Endometrium (tissue), 2 donors: ENCODE measurements around the gene DYSF.
"Not testable (repeated sequence)": the region's sequence is repeated elsewhere in the genome, so short reads cannot be mapped to it uniquely, and the experiment has no call there.

ENCODE experiments used
- FAIRE-seq: peaks from 2 replicates; lab custom pipeline; 2012; peaks lifted over from hg19 to GRCh38; lab: Jason Lieb, UNC
- donor health status: control.
- donor health status: control.

Gene DYSF

DNA sequence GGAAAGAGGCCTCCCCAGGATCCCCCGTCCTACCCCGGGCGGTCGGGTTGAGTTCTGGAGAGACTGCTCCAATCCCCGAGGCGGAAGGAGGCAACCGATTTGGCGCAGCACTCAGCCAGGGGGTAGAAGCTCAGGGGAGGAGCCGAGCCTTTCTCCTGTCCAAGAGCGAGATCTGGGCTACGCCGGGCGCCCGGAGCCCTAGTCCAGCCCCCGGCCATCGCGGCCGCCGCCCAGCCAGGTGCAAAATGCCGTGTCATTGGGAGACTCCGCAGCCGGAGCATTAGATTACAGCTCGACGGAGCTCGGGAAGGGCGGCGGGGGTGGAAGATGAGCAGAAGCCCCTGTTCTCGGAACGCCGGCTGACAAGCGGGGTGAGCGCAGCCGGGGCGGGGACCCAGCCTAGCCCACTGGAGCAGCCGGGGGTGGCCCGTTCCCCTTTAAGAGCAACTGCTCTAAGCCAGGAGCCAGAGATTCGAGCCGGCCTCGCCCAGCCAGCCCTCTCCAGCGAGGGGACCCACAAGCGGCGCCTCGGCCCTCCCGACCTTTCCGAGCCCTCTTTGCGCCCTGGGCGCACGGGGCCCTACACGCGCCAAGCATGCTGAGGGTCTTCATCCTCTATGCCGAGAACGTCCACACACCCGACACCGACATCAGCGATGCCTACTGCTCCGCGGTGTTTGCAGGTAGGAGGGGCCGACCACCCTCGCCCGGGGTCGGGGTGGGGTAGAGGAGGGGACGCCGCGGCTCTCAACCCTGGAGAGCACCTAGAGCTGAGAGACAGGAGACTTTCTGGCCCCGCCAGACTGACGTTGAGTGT is at the start of gene DYSF:
TSS of gene DYSF (plus strand) at position 158 of the 817 bp plus-strand sequence.
- FAIRE-seq, result no peak

DNA sequence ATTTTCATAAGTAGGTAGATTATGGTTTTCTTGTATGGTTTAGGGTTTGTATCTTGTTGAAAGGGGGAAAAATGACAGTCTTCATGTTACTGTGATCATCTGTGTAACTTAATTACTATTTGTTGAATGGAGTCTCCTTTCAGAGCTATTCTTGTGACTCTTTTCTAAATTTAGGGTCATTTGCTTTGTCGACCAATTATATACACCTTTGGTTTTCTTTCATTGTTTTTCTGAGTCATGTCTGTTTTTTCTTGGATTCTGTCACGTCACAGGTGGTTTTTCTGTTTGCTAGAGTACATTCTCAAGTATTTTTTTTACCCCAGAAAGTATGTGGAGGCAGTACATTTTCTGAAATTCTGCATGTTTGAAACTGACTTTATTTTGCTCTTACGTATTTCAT is 43.8 kb upstream of the DYSF start:
- FAIRE-seq, result no peak

DNA sequence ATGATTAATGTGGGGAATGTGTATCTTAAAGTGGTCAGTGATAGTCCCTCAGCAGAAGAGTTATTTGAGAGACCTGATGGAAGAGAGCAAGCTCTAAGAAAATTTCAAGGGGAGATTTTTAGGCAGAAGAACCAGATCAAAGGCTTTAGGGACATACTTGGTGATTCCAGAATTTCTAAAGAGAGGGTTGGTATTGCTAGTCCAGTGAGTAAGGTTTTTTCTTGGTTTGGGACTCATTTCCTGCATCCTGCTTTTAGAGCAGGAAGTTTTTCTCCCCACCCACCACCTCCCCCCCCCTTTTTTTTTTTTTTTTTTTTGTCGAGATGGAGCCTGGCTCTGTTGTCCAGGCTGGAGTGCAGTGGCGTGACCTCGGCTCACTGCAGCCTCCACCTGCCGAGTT is 42.7 kb upstream of the DYSF start:
- no peak for FAIRE-seq

DNA sequence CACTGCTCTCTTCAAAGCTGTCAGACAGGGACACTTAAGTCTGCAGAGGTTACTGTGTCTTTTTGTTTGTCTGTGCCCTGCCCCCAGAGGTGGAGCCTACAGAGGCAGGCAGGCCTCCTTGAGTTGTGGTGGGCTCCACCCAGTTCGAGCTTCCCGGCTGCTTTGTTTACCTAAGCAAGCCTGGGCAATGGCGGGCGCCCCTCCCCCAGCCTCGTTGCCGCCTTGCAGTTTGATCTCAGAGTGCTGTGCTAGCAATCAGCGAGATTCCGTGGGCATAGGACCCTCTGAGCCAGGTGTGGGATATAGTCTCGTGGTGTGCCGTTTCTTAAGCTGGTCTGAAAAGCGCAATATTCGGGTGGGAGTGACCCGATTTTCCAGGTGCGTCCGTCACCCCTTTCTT is 36.5 kb upstream of the DYSF start:
- FAIRE-seq, result not testable (repeated sequence)

DNA sequence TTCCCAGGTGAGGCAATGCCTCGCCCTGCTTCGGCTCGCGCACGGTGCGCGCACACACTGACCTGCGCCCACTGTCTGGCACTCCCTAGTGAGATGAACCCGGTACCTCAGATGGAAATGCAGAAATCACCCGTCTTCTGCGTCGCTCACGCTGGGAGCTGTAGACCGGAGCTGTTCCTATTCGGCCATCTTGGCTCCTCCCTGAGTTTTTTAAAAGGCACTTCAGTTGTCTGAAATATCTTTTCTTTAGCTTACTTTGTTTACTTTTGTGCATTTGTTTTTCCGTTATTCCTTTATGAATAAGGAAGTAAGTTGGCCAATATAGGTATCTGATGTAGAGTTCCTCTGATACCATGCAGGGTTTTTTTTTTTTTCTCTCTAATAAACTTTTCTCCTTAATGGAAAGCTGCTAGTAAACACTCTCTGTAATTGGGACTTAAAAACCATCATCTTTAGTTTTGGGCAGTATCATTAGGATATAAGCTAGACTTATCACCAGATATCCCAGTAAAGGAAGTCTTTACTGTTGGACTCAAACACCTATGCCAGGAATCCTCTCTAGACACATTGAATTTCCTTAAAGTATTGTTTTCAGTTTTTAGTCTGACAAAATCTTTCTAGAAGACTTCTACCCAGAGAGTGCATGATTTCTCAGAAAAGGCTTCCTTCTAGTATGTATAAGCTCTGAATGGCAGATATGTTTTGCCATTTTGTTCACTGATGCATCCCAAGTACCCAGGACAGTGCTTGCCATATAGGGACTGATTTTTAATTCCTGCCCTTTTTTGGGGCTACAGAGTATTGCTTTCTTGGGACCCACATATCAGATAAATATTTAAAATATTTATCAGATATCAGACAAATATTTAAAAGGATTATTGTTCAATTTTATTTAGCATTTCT is 35.8 kb upstream of the DYSF start:
- no peak for FAIRE-seq

DNA sequence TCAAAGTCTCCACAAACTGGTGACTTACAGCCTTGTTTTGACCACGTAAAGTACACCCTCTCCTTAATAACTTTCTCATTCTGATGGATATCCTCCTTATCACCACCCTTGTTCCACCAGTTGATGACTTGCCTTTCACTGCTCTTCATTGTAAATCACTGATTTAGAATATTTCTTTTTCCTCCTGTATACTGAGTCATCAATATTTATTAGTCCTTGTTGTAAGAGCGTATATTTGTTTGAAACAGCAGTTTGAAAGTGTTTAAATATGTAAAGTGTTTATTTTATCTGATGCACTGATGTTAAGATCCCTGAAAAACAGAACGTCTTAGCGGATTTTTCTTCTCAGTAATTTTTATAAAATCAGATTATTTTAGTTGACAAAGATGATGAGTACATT is 34.2 kb upstream of the DYSF start:
- FAIRE-seq, result peak; percentile 53

DNA sequence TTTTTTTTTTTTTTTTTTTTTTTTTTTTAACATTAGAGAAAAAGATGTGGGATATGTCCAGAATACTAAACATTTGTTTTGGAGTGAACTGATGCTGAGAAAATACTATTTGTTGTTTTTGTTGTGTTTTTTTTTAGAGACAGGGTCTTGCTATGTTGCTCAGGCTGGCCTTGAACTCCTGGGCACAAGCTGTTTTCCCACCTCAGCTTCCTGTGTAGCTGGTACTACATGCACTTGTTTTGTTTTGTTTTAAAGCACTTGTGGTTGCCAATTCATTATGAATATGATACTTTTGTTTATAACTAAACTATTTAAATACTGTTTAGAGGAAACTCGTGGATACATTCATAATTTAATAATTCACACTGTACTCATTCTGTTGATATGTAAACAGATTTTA is 33.4 kb upstream of the DYSF start:
- FAIRE-seq, result no peak

DNA sequence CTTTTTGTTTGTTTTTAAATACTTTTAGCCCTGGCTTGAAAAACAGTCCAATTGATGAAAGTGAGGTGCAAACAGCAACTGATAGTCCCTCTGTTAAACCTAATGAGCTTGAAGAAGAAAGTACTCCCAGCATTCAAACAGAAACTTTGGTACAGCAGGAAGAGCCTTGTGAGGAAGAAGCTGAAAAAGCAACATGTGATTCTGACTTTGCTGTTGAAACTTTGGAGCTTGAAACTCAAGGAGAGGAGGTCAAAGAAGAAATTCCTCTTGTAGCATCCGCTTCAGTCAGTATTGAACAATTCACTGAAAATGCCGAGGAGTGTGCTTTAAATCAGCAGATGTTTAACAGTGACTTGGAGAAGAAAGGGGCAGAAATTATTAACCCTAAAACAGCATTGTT is 30.6 kb upstream of the DYSF start:
- no peak for FAIRE-seq

DNA sequence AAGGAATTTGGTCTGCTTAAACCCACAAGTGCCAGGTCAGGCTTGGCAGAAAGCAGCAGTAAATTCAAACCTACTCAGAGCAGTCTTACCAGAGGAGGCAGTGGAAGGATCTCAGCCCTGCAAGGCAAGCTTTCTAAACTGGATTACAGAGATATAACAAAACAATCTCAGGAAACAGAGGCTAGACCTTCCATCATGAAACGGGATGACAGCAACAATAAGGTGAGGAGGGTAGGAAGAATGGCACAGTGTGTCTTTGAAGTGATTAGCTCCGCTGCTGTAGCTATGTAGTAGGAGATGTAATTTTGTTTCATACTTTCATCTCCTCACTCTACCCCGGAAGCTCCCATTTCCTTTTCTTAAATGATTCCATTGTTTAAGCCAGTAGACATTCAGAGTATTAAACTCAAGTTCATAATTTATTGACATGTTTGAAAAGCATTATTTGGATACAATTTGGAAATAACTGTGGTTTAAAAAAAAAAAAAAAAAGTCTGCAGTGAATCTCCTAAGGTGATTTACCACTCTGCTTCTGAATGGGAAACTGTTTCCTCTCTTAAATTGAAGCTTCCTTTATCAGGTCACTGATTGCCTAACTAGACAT is 29.4 kb upstream of the DYSF start:
- no peak for FAIRE-seq

DNA sequence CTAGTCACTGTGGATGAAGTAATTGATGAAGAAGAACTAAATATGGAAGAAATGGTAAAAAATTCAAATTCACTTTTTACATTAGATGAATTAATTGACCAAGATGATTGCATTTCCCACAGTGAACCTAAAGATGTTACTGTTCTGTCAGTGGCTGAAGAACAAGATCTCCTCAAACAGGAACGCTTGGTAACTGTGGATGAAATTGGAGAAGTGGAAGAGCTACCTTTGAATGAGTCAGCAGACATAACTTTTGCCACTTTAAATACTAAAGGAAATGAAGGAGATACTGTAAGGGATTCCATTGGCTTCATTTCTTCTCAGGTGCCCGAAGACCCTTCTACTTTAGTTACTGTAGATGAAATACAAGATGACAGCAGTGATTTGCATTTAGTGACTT is 26.6 kb upstream of the DYSF start:
- FAIRE-seq, result no peak

DNA sequence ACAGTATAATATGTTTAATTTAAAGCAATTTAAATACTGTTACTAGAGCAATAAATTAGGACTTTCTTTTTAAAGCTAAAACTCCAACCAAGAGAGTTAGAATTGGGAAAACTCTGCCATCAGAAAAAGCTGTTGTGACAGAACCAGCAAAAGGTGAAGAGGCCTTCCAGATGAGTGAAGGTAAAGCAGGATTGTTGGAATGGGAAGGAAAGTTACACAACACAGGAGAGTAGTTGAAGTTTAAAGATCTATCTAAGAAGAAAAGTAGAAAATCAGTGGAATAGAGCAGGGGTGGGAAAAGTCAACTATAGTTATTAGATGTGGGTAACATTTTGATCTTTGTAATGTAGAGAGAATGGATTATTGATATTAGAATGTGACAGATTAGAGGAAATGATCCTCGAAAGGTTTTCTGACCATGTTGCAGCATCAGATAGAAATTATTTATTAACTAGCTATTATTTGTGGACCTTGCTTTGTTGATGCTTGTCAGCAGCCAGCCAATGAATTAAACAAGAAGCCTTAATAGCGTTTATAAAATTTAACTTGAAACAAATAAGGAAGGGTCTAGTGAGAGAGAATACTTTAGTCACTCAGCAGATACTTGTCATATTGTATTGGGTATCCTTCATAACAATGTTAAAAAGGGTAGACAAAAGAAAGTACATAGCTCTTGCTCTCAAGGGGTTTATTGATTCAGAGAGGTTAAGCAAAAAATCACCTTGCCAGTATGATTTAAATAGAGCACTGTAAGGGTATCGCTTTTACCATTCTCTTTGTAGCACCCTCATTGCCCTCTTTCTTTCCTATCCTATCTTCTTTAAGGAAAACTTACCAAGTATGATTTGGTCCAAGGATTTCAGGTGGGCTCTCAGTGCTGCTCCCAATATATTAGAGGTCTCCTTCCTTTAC is 24.6 kb upstream of the DYSF start:
- FAIRE-seq, result no peak

DNA sequence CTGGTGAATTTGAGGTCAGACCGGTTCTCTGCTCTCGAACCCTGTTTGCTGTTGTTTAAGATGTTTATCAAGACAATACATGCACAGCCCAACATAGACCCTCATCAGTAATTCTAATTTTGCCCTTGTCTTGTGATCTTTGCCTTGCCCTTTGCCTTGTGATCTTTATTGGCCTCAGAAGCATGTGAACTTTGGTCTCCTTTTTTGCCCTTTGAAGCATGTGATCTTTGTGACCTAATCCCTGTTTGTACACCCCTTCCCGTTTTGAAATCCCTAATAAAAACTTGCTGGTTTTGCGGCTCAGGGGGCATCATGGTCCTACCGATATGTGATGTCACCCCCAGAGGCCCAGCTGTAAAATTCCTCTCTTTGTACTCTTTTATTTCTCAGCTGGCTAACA is 8.2 kb upstream of the DYSF start:
- not testable (repeated sequence) for FAIRE-seq

DNA sequence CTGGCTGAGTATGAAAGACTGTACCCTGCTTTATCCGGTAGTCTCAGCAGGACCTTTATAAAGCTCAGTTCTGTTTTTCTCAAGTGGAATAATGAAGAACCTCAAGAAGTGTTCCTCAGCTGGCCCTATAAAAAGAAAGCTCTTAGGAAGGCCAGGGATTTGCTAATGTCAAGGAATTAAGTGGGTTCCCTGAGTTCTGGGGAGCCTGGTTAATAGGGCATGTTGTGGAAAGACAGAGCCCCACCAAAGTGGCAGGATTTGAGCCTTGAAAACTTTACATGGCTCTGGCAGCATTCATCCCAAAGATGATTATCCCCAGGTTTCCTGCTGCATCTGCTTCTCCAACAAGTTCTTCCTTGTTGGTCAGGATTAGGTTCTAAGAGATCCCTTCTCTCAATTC is 6.9 kb upstream of the DYSF start:
- FAIRE-seq, result no peak

DNA sequence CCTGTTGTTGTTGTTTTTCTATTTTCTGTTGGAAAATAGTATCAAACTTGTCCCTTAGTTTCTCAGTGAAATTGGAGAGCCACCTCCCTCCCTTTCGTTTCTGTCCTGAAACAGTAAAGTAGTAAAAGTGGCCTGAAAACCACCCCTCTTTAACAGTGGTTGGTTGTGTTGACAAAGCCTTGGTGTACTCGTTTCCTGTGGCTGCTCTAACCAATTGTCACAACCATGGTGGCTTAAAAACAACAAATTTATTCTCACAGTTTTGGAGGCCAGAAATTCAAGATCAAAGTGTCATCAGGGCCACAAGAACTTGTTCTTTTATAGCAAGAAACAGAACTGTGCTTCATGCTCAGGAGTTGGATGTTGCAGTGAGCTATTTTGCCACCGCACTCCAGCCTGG is 4.0 kb upstream of the DYSF start:
- FAIRE-seq, result no peak

DNA sequence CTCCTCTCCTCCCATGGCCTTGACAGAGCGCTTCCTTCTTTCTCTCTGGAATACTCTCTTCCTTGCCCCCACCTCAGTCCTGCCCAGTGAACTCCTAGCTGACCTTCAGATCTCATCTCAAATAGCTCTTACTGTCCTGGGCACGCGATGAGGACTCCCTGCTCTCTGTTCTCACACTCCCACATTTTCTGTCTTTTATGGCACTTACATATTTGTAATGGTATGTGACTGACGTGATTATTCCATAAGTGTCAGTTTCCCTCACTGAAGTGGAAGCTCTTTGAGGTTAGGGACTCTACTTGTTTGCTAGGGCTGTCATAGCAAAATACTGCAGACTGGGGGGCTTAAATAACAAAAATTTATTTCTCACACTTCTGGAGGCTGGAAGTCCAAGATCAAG is 1.7 kb upstream of the DYSF start:
- no peak for FAIRE-seq

DNA sequence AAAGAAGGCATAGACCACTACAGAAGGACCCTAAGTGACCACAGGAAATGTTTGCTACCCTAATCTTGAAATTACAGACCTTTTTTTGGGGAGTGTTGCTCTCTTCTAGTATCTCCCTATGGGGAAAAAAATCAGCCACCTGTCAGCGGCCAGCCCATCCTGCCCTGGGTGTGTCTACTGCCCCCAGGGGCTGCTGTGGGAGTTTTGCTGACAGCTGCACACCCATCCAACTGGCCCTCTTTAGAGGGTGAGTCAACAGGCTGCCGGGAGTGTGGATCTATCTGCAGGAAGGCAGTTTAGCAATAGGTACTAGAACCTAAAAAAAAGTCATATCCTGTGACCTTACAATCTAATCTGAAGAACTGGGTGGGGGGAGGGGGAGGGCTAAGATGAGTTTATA is 796 bp upstream of the DYSF start:
- no peak for FAIRE-seq

DNA sequence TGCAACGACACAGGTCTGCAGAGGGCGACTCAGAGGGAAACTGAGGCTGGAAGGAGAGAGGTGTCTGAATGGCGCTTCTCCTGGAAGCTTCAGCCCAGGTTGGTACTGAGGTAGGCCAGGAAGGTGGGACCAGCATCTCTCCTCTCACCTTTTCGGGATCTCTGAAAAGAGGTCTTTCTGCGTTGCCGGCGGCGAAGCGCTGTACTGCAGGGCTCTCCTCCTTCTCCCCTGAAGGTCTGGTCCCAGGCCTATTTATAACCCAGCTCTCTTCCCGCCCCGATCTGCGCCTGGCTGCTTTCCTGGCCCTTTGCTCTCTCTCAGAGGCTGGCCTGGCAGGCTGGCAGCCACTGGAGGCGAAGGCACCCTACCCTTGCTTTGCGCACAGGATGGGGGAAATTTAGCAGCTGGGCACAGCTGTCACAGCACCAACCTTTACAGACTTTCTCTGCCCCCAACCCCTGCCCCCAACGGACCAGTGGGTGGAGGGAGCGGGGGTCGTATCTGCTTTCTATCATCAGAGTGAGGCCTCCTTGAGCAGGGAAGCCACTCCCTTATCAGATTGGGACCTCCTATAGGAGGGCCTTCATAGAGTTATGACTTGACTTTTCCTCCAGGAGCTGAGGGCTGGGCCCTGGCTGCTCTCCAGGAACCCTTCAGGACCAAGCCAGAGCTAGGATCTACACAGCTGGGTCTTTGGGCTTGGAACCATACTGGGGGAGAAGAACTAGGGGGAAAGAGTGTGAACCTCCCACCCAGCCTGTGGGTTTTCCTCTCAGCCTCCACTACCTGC is 1.1 kb downstream of the DYSF start:
- no peak for FAIRE-seq

DNA sequence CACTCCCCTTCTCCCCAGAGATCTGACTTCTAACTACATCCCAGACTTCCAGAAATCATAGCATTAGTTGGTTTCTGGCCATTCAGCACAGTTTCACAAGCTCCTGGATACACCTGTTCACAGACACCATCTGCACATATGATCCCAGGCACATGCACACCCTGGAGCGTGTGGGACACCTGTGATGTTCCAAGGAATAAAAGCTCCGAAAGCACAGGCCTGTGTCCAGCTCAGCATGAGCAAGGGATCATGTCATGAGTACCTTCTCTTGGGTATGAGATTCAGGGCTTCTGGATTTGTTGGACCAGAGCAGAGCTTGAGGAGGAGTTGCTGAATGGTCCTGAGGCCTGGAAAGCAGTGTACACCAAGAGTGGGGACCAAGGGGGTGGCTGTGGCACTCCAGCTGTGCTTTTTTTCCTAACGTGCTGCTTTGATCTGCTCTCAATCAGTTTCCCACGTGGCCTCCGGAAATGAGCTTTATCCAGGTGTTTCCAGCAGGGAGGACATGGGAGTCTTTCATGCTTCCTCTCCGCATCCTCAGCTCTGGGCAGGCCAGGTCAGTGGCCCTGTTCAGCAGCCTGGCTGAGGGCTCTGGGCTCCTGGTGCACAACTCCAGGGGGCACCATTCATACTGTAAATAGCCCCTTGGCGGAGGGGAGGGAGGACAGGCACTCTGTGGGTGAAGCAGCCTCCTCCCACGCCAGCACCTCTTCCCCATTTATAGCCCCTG is 1.8 kb downstream of the DYSF start:
- no peak for FAIRE-seq

DNA sequence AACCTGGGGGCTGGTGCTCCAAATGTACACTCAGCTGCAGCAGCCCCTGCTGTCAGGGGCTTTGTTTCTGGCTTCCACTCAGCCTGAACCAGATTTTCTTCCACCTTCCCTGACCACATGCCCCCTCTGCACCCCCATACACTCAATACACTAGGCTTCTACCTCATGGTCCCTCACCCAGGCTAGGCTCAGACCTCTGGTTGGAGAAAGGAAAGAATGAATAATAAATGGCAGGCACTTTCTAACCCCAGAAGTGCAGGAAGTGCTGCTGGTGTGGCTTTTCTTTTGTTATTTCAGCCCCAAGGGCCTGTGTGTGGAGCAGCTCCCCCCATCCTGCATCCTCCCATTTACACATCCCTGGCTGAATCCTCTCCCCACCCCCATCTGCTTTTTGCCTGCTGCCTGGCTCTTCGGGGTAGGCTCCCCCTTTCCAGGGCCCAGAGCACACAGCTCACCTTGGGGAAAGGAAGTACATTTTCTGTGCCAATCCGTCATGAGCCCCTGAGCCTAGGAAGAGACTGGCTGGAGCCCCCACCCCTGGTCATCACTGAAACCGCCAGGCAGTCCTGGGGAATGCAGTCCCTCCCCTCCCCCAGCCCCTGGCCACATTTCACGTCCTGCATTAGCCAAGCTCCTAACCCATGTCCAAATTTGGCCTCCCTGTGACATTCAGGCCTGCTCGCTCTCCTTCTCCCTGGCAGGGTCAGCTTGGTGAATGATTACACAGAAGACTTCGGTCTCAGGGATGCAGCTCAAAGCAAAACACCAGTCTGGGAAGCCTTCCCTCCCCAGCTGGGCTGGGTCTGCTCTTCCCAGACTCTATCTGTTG is 2.6 kb downstream of the DYSF start:
- FAIRE-seq, result no peak
